ENCODE measurements around the gene FIGLA. TPM values are rescaled to one million over a fixed set of nuclear protein-coding genes. Genes with fewer than 3 reads are reported as not detected.

The FIGLA gene
- total RNA-seq, 1 experiment from 2014 or later = not detected

GRCh38 chr2:70776266-70776665 is 14.2 kb downstream of the FIGLA start:
- CTCF ChIA-PET = interaction anchor here (1.1 to 1.7 kb wide), 3 partner anchors 9 to 118 kb away, joined by 3 to 6 read pairs (median 5); no protein-coding TSS in a partner anchor
- TF ChIP-seq ZNF512 (CRISPR knock-in tag; IDR thresholded peaks at IDR 0.05; ENCODE audit: borderline replicate concordance) = no peak
- H3K36me3 Mint-ChIP-seq = no peaks in the 10 kb centered on the region
- no peak for DNase-seq (ENCODE audit: low spot score)
- peaks cover 53% of the 10 kb centered on the region for H3K27me3 Mint-ChIP-seq (ENCODE audit: low read depth)
- H3K4me1 Mint-ChIP-seq = peaks cover 2% of the 10 kb centered on the region; the same call in 1 of the 2 replicates
- POLR2A ChIA-PET = no interaction called here
- no peak overlapping the region for H3K27ac Mint-ChIP-seq
- H3K4me3 Mint-ChIP-seq = no peak overlapping the region
- no peak for ATAC-seq
- H3K9me3 Mint-ChIP-seq = no peaks in the 10 kb centered on the region

- ATAC-seq (no peak), DNase-seq (ENCODE audit: low spot score) (no peak)
- H3K9me3 Mint-ChIP-seq = no peaks in the 10 kb centered on the region
- POLR2A ChIA-PET = interaction anchor here (0.6 kb wide), 1 partner anchor 573 kb away, joined by 3 read pairs; no protein-coding TSS in a partner anchor
- H3K4me3 Mint-ChIP-seq = no peak overlapping the region
- CTCF ChIA-PET = interaction anchor here (1.1 to 1.7 kb wide), 3 partner anchors 10 to 117 kb away, joined by 3 to 6 read pairs (median 5); no protein-coding TSS in a partner anchor
- no peaks in the 10 kb centered on the region for H3K36me3 Mint-ChIP-seq
- peaks cover 6% of the 10 kb centered on the region for H3K4me1 Mint-ChIP-seq
- H3K27ac Mint-ChIP-seq = no peak overlapping the region
- peaks cover 45% of the 10 kb centered on the region for H3K27me3 Mint-ChIP-seq (ENCODE audit: low read depth)
- TF ChIP-seq ETV6 (CRISPR knock-in tag; IDR thresholded peaks at IDR 0.05) = no peak
- no peak for TF ChIP-seq ZBTB21 (CRISPR knock-in tag; IDR thresholded peaks at IDR 0.05; ENCODE audit: borderline replicate concordance)
- TF ChIP-seq NFE2L1 (CRISPR knock-in tag; IDR thresholded peaks at IDR 0.05) = no peak
- no peak for TF ChIP-seq CREB1 (CRISPR knock-in tag; IDR thresholded peaks at IDR 0.05)
- TF ChIP-seq STAT6 (CRISPR knock-in tag; conservative IDR thresholded peaks at IDR 0.05; ENCODE audit: low read depth) = no peak
- no peak for TF ChIP-seq KAT7 (CRISPR knock-in tag; IDR thresholded peaks at IDR 0.05; ENCODE audit: borderline replicate concordance)
- TF ChIP-seq ZNF121 (CRISPR knock-in tag; IDR thresholded peaks at IDR 0.05) = no peak
- no peak for TF ChIP-seq CDX4 (CRISPR knock-in tag; IDR thresholded peaks at IDR 0.05; ENCODE audit: borderline replicate concordance)
- TF ChIP-seq GABPB1 (CRISPR knock-in tag; IDR thresholded peaks at IDR 0.05) = no peak
- no peak for TF ChIP-seq SMAD3 (CRISPR knock-in tag; IDR thresholded peaks at IDR 0.05; ENCODE audit: borderline replicate concordance)
- no peak for TF ChIP-seq FOXK1 (CRISPR knock-in tag; IDR thresholded peaks at IDR 0.05)
- TF ChIP-seq SP1 (CRISPR knock-in tag; conservative IDR thresholded peaks at IDR 0.05) = no peak
Observed at GRCh38 chr2:70775141-70775540, 15.3 kb downstream of the FIGLA start.

GRCh38 chr2:70772486-70773155 is 17.8 kb downstream of the FIGLA start:
- POLR2A ChIA-PET = no interaction called here
- ATAC-seq (no peak), DNase-seq (ENCODE audit: low spot score) (no peak)
- no peaks in the 10 kb centered on the region for H3K9me3 Mint-ChIP-seq
- H3K36me3 Mint-ChIP-seq = no peaks in the 10 kb centered on the region
- CTCF ChIA-PET = interaction anchor here (0.6 to 1.5 kb wide), 2 partner anchors 13 to 751 kb away, joined by 3 to 7 read pairs; no protein-coding TSS in a partner anchor
- peaks cover 21% of the 10 kb centered on the region for H3K4me1 Mint-ChIP-seq
- H3K27me3 Mint-ChIP-seq (ENCODE audit: low read depth) = peaks cover 32% of the 10 kb centered on the region
- H3K4me3 Mint-ChIP-seq = no peak overlapping the region
- H3K27ac Mint-ChIP-seq = no peak overlapping the region
- TF ChIP-seq MYBL2 (CRISPR knock-in tag; IDR thresholded peaks at IDR 0.05) = no peak
- no peak for TF ChIP-seq ATF1 (CRISPR knock-in tag; IDR thresholded peaks at IDR 0.05)
- no peak for TF ChIP-seq ZNF281 (CRISPR knock-in tag; IDR thresholded peaks at IDR 0.05)
- TF ChIP-seq NFE2L1 (CRISPR knock-in tag; IDR thresholded peaks at IDR 0.05) = no peak
- no peak for TF ChIP-seq CBFB (CRISPR knock-in tag; IDR thresholded peaks at IDR 0.05; ENCODE audit: low read depth)
- no peak for TF ChIP-seq HMGXB4 (CRISPR knock-in tag; IDR thresholded peaks at IDR 0.05)
- TF ChIP-seq FOXP4 (CRISPR knock-in tag; IDR thresholded peaks at IDR 0.05) = no peak
- no peak for TF ChIP-seq NR3C1 (CRISPR knock-in tag; conservative IDR thresholded peaks at IDR 0.05; ENCODE audit: low read depth)

Measured in WTC11 (cell line).